ENCODE results near the gene MGRN1. TPM values are rescaled to one million over a fixed set of nuclear protein-coding genes. Genes with fewer than 3 reads are reported as not detected.

MGRN1 gene
- total and polyA plus RNA-seq, 12 donors: 19.2 to 73.5 (median 40.8) TPM

GRCh38 chr16:4614571-4615383, 9.8 kb upstream of the MGRN1 start, which contains the start of gene UBALD1:
TSS of gene UBALD1 (minus strand) at chr16:4614888. CDS start at chr16:4614797, 91 bp downstream.
- TF ChIP-seq CTCF (IDR thresholded peaks at IDR 0.05): no peak
- DNase-seq (peak; percentile 84), ATAC-seq (peak; percentile 64 to 76 (median 69))
- intact Hi-C loops (cut with DNase I): no loop called here
- Histone ChIP-seq H3K9me3 (no peaks in the 10 kb centered on the region), H3K27me3 (no peaks in the 10 kb centered on the region), H3K27ac (peak within 1 kb of the TSS; percentile 76 to 100 (median 95)), H3K4me3 (peak within 1 kb of the TSS; percentile 70 to 90 (median 86)), H3K4me1 (peaks cover 13 to 70% (median 50%) of the 10 kb centered on the region in 9 donors), H3K36me3 (peaks cover 0 to 5% (median 0%) of the 10 kb centered on the region in 9 donors)
- 9 to 10% methylated on average over 81 to 100 of the region's 100 CpGs for WGBS, 2 donors

GRCh38 chr16:4615384-4616046, 9.1 kb upstream of the MGRN1 start:
- Histone ChIP-seq H3K36me3 (peaks cover 0 to 4% (median 0%) of the 10 kb centered on the region in 9 donors), H3K9me3 (no peaks in the 10 kb centered on the region), H3K27me3 (no peaks in the 10 kb centered on the region), H3K27ac (peak overlapping the region; percentile 76 to 100 (median 95)), H3K4me3 (peak overlapping the region; percentile 70 to 90 (median 86)), H3K4me1 (peaks cover 13 to 68% (median 50%) of the 10 kb centered on the region in 9 donors)
- ATAC-seq (peak in 3 of 8 donors; percentile 0 to 9 (median 0)), DNase-seq (peak in 1 of 2 donors; percentile 39)
- 68 to 72% methylated on average over 39 of the region's 39 CpGs for WGBS, 2 donors
- no peak for TF ChIP-seq CTCF (IDR thresholded peaks at IDR 0.05)
- intact Hi-C loops (cut with DNase I): loop anchor here in 2 of 10 donors (1.0 to 2.0 kb wide), 2 partner anchors 9 to 67 kb away; partner anchors contain the start of gene MGRN1 (in 1 of the 2)

GRCh38 chr16:4616047-4616811, 8.4 kb upstream of the MGRN1 start:
- TF ChIP-seq CTCF (IDR thresholded peaks at IDR 0.05): peak in 8 of 9 donors; percentile 13 to 69 (median 47)
- intact Hi-C loops (cut with DNase I): loop anchor here in 2 of 10 donors (1.0 to 2.0 kb wide), 2 partner anchors 8 to 67 kb away; partner anchors contain the start of gene MGRN1 (in 1 of the 2)
- 1% methylated on average over 49 to 57 of the region's 57 CpGs for WGBS, 2 donors
- H3K27me3 ChIP-seq: no peaks in the 10 kb centered on the region
- DNase-seq: peak; percentile 99 to 100
- H3K9me3 ChIP-seq: no peaks in the 10 kb centered on the region
- peak overlapping the region; percentile 91 to 100 (median 96) for H3K27ac ChIP-seq
- peaks cover 13 to 66% (median 47%) of the 10 kb centered on the region in 9 donors for H3K4me1 ChIP-seq
- peaks cover 0 to 3% (median 0%) of the 10 kb centered on the region in 9 donors for H3K36me3 ChIP-seq
- peak; percentile 88 to 94 (median 91) for ATAC-seq
- peak overlapping the region; percentile 46 to 90 (median 73) for H3K4me3 ChIP-seq
